BLaER1 treated with 17β-estradiol and CSF1 and Interleukin-3, amounts not matched to agents 10 nM and 100 nM (cell line): ENCODE measurements around the gene COL4A1.

Experiments used
- H3K27ac ChIP-seq, 11 experiments: shearing (Covaris generic); formaldehyde crosslinking; 2 replicates each; pipeline ENCODE4 v1.8.1; 2022
- H3K27me3 ChIP-seq, 11 experiments: shearing (Covaris generic); formaldehyde crosslinking; 2 replicates each; pipeline ENCODE4 v1.8.1; 2022
- H3K36me3 ChIP-seq, 11 experiments: shearing (Covaris generic); formaldehyde crosslinking; 2 replicates each; pipeline ENCODE4 v1.8.1; 2022
- H3K4me1 ChIP-seq, 10 experiments: shearing (Covaris generic); formaldehyde crosslinking; 2 replicates each; pipeline ENCODE4 v1.8.1; 2022
- H3K4me2 ChIP-seq, 11 experiments: shearing (Covaris generic); formaldehyde crosslinking; 2 replicates each; pipeline ENCODE4 v1.8.1; 2022
- H3K4me3 ChIP-seq, 10 experiments: shearing (Covaris generic); formaldehyde crosslinking; 2 replicates each; pipeline ENCODE4 v1.8.1; 2022
- H3K9ac ChIP-seq, 11 experiments: shearing (Covaris generic); formaldehyde crosslinking; 2 replicates each; pipeline ENCODE4 v1.8.1; 2022
- H3K9me3 ChIP-seq, 11 experiments: shearing (Covaris generic); formaldehyde crosslinking; replicated peaks in 1 of 11; 2 replicates each; pipeline ENCODE4 v1.8.1; 2022
- H4K20me1 ChIP-seq, 11 experiments: shearing (Covaris generic); formaldehyde crosslinking; 2 replicates each; pipeline ENCODE4 v1.8.1; 2022
- Cebpa-rat ChIP-seq, 11 experiments: shearing (Covaris generic); IDR thresholded peaks; 2 replicates each; pipeline ENCODE4 v1.8.1; 2022

The COL4A1 gene

DNA sequence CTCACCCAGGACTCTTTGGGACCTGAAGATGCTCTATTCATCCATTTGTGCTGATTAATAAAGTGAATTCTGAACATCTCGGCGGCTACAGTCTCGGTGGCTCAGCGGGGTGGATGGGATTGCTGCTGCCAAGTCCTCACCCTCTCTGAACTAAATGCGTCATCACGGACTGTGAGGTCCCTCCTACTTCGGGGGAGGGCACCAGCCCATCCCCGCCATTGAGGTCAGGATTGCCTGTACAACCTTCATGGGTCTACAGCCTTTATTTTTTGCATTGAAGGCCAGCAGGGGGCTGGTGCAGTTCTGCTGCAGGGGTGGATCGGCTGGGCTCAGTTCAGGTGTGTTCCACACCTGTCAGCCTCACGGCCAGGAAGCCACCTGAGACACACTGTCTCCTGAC, 181.8 kb downstream of the COL4A1 start:
- no peak for TF ChIP-seq Cebpa-rat (IDR thresholded peaks at IDR 0.05)
- peaks cover 0 to 11% (median 0%) of the 10 kb centered on the region in 11 experiments; a peak in 2 of 22 replicates for H3K27me3 ChIP-seq
- no peaks in the 10 kb centered on the region for H3K36me3 ChIP-seq
- H4K20me1 ChIP-seq: no peaks in the 10 kb centered on the region
- peak overlapping the region in 5 of 11 experiments; percentile 22 to 97 (median 81); a peak in 8 of 22 replicates for H3K27ac ChIP-seq
- H3K9me3 ChIP-seq: peaks cover 0 to 8% (median 0%) of the 10 kb centered on the region in 11 experiments; a peak in 4 of 22 replicates
- peak overlapping the region; percentile 72 to 94 (median 82); a peak in 20 of 22 replicates for H3K4me2 ChIP-seq
- H3K9ac ChIP-seq: peak overlapping the region in 4 of 11 experiments; percentile 36 to 79 (median 78); a peak in 8 of 22 replicates
- H3K4me3 ChIP-seq: peak overlapping the region in 3 of 10 experiments; percentile 38 to 43 (median 41); a peak in 6 of 20 replicates
- H3K4me1 ChIP-seq: peaks cover 45 to 98% (median 78%) of the 10 kb centered on the region in 10 experiments

DNA sequence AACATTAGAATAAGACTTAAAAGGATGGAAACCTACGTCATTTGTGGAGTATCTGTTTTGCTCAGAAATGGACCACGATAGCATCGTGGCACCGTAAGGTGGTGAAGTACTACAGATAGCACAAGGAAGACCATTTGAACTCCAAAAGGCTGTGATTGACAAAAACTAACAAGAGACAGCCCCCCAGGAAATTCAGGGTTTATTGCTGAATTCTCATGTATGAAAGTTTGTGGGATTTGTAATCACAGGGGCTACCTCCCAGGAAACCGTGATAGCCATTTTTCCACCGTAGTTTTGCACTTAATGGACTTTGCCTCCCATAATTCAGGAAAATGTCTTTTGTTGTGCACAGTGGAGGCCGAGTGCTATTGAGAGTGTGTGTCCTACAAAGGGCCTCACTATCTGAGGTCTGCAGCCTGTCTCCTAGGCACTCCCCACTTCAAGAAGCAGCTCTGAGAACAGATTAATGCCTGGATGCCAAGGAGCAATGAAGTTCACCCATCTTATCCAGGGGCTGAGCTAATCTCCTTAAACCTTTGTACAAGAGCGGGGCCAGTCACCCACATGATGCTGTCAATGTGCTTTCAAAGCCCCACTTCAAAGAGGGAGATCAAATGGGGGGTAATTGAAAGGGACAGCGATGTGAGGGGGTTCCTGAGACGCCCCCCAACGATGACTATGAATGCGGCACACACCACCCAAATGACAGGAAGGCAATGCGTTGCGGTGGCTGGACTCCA, 182.6 kb downstream of the COL4A1 start:
- Histone ChIP-seq H3K27ac (peak overlapping the region in 4 of 11 experiments; percentile 78 to 97 (median 82); a peak in 8 of 22 replicates), H3K4me3 (peak overlapping the region in 3 of 10 experiments; percentile 38 to 43 (median 41); a peak in 5 of 20 replicates), H3K9ac (peak overlapping the region in 4 of 11 experiments; percentile 36 to 79 (median 78); a peak in 8 of 22 replicates), H3K36me3 (no peaks in the 10 kb centered on the region), H4K20me1 (no peaks in the 10 kb centered on the region), H3K27me3 (peaks cover 0 to 11% (median 0%) of the 10 kb centered on the region in 11 experiments; a peak in 2 of 22 replicates), H3K9me3 (peaks cover 0 to 5% (median 0%) of the 10 kb centered on the region in 11 experiments; a peak in 4 of 22 replicates), H3K4me1 (peaks cover 45 to 98% (median 74%) of the 10 kb centered on the region in 10 experiments), H3K4me2 (peak overlapping the region; percentile 72 to 94 (median 82); a peak in 20 of 22 replicates)
- no peak for TF ChIP-seq Cebpa-rat (IDR thresholded peaks at IDR 0.05)

DNA sequence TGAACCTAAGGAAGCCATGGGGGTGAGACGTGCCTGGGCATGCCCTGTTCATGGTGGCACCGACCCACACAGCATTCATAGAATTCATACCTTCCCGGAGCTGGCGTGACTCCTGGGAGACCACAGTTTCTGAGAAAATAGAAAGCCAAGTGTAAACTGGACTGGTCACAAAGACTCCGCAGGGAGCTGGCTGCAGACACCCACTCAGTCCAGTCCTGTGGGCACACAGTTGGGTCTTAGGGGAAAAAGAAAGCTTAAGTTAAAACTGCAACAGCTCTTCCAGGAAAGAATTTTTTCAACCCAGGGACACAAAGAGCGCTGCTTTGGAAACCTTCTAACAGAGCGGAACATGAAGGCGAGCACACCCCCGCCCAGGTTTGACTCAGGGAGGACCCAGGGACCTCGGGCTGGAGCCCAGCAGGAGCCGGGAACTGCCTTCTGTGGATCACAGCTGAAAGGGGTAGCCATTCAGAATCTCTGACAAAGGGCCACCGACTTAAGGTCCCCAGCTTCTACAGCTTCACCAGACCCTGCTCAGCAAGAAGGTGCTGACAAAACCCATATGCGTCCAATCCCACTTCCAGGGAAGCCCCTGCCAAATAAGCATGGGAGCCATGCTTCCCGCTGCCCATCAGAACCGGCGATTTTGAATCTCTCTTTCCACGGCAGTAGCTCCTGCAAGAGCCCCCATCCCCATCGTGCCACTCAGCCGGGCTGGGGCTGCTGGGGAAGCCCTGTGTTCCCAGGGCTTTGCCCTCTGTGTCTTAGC, 183.7 kb downstream of the COL4A1 start:
- H3K36me3 ChIP-seq: no peaks in the 10 kb centered on the region
- no peak for TF ChIP-seq Cebpa-rat (IDR thresholded peaks at IDR 0.05)
- peaks cover 38 to 98% (median 74%) of the 10 kb centered on the region in 10 experiments for H3K4me1 ChIP-seq
- H3K4me3 ChIP-seq: no peak overlapping the region
- H3K27ac ChIP-seq: peak overlapping the region in 4 of 11 experiments; percentile 4 to 50 (median 30); a peak in 6 of 22 replicates
- no peaks in the 10 kb centered on the region for H4K20me1 ChIP-seq
- H3K27me3 ChIP-seq: peaks cover 0 to 15% (median 0%) of the 10 kb centered on the region in 11 experiments; a peak in 2 of 22 replicates
- H3K9me3 ChIP-seq: no peaks in the 10 kb centered on the region
- peak overlapping the region in 1 of 11 experiments; percentile 16; a peak in 1 of 22 replicates for H3K9ac ChIP-seq
- H3K4me2 ChIP-seq: peak overlapping the region in 8 of 11 experiments; percentile 14 to 94 (median 83); a peak in 14 of 22 replicates

DNA sequence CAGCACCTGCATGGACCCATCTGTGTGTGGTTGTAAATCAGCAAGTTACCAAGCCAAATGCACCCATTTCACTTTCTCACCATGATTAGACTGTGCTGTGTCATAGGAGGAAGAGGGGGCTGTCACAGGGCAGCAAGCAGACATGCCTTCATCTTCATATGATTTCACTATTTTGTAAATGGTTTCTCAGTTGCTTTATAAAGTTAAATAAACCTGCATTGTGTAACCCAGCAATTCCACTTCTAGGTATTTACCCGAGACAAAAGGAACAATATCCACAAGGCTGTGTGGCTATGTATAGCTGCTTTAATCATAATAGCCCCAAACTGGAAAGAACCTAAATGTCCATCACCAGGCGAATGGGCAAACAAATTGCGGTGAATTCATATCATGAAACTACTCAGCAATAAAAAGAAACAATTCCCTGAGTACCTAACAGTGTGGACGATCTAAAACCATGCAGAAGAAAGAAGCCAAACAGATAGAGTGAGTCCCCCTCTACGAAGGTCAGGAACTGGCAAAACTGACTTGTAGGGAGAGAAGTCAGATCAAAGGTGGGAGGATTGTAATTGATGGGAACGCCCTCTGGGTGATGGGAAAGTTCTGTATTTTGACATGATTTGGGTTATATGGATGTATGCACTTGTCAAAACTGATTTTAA, 185.4 kb downstream of the COL4A1 start:
- peak overlapping the region in 1 of 11 experiments; percentile 17; a peak in 2 of 22 replicates for H3K4me2 ChIP-seq
- no peak overlapping the region for H3K27ac ChIP-seq
- TF ChIP-seq Cebpa-rat (IDR thresholded peaks at IDR 0.05): no peak

DNA sequence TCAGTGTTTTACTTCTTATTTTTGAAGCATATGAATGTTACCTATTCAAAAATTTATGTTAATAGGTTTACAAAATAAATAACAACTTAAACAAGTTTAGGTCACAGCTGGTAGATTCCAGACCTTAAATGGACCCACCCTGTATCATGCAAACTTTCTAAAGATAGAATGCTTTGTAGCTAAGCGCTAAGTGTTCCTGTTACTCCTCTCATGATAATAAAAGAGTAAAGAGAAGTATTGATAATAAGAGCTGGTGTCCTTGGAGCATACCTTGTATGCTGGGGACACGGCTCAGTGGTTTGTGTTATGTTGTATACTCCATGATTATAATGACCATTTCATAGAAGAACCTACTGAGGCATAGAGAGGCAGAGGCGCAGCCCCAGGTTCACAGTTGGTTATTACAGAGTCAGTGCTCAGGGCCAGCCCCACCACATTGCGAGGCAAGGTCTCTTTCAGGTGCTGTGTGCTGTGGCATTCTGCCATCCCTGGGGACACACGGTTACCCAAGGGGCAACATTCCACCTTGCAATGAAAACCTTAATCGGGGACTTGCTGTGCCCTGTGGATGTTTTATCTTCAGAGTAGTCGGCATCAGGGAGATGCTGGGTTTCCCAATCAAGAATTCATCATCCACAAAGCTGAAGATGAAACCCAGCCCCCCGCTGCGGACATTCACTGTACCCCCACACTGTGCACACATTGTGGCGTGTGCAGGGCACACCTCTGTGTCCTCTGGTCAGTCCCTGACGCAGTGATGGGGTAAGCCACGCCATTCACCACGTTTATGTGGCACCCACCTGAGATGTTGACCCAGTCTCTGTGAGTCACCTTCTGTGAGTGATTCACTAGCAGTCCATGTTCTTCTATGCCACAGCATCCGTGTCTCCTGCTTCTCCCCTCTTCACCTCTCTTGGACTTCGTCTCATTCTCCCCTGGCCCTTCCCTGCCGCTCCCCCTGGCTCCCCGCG, 186.7 kb downstream of the COL4A1 start:
- no peaks in the 10 kb centered on the region for H3K9me3 ChIP-seq
- peaks cover 0 to 14% (median 0%) of the 10 kb centered on the region in 11 experiments; a peak in 1 of 22 replicates for H3K27me3 ChIP-seq
- no peaks in the 10 kb centered on the region for H4K20me1 ChIP-seq
- H3K36me3 ChIP-seq: no peaks in the 10 kb centered on the region
- H3K4me3 ChIP-seq: no peak overlapping the region
- no peak overlapping the region for H3K27ac ChIP-seq
- no peak for TF ChIP-seq Cebpa-rat (IDR thresholded peaks at IDR 0.05)
- peaks cover 27 to 98% (median 72%) of the 10 kb centered on the region in 10 experiments for H3K4me1 ChIP-seq
- peak overlapping the region in 5 of 11 experiments; percentile 3 to 95 (median 38); a peak in 10 of 22 replicates for H3K4me2 ChIP-seq
- no peak overlapping the region for H3K9ac ChIP-seq

More for the DNA sequence above, 185.4 kb downstream of the COL4A1 start:
- H4K20me1 ChIP-seq: no peaks in the 10 kb centered on the region
- H3K4me3 ChIP-seq: no peak overlapping the region
- no peaks in the 10 kb centered on the region for H3K9me3 ChIP-seq
- H3K9ac ChIP-seq: no peak overlapping the region
- H3K36me3 ChIP-seq: no peaks in the 10 kb centered on the region
- peaks cover 0 to 21% (median 0%) of the 10 kb centered on the region in 11 experiments; a peak in 2 of 22 replicates for H3K27me3 ChIP-seq
- H3K4me1 ChIP-seq: peaks cover 37 to 98% (median 74%) of the 10 kb centered on the region in 10 experiments

DNA sequence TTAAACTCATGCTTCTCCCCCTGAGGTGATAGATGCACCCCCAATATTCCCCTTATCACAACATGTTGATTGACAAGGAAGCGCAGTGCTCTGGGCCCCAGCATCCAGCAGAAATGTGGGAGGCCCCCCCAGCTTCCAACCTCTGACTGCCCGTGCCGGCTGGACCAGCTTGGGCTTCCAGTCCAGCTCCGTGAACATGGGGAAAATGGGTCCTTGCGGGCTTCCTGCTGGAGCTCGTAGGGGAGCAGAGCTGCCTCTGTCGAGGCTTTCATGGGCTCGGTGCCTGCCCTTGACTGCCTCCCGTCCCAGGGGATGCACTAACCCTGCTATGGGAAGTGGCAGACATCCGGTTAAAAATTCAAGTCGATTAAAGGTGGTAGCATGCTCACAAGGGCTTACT, 188.9 kb downstream of the COL4A1 start:
- Histone ChIP-seq H3K4me3 (peak overlapping the region in 2 of 10 experiments; percentile 17 to 38; a peak in 3 of 20 replicates), H3K4me2 (peak overlapping the region; percentile 57 to 95 (median 82)), H3K36me3 (no peaks in the 10 kb centered on the region), H3K9ac (peak overlapping the region in 4 of 11 experiments; percentile 22 to 58 (median 39); a peak in 4 of 22 replicates), H3K9me3 (no peaks in the 10 kb centered on the region), H3K27ac (peak overlapping the region in 5 of 11 experiments; percentile 20 to 64 (median 49); a peak in 8 of 22 replicates), H4K20me1 (no peaks in the 10 kb centered on the region), H3K4me1 (peaks cover 35 to 98% (median 72%) of the 10 kb centered on the region in 10 experiments), H3K27me3 (0 out of 22 replicates have a peak, but pooled peaks cover 0 to 9% (median 0%) of the 10 kb centered on the region in 11 experiments)
- no peak for TF ChIP-seq Cebpa-rat (IDR thresholded peaks at IDR 0.05)

DNA sequence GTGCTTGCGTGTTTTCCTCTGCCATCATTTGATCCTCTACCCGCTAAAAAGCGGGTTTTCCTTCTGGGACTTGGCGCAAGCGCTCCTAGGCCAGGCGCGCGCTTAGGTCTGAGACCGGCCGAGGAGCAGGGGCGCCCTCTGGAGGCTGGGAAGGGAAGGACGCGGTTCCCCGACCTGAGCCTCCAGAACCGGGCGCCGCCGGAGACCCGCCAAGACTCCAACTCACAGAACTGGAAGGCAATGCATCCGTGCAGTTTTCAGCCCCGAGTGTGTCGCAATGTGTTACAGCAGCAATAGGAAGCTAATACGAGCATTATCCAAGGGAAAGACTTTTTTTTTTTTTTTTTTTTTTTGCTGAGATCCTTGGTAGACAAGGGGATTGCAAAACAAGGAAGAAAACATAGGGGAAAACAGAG, 190.9 kb downstream of the COL4A1 start:
- 0 out of 22 replicates have a peak, but pooled peaks cover 0 to 9% (median 0%) of the 10 kb centered on the region in 11 experiments for H3K27me3 ChIP-seq
- H3K4me2 ChIP-seq: peak overlapping the region; percentile 60 to 95 (median 82); a peak in 21 of 22 replicates
- no peak overlapping the region for H3K27ac ChIP-seq
- no peak overlapping the region for H3K4me3 ChIP-seq
- no peaks in the 10 kb centered on the region for H4K20me1 ChIP-seq
- peaks cover 39 to 85% (median 73%) of the 10 kb centered on the region in 10 experiments for H3K4me1 ChIP-seq
- TF ChIP-seq Cebpa-rat (IDR thresholded peaks at IDR 0.05): peak in 3 of 11 experiments; percentile 22 to 50 (median 28); a peak in 2 of 22 replicates
- no peak overlapping the region for H3K9ac ChIP-seq
- no peaks in the 10 kb centered on the region for H3K9me3 ChIP-seq
- no peaks in the 10 kb centered on the region for H3K36me3 ChIP-seq
